NCI-H187 treated with DMSO at 0.1 percent for 48 hours (cell line): ENCODE results near the gene PISD.
A peak's percentile ranks its signal among the peaks of the same experiment; 100 is the strongest.
"Not testable (repeated sequence)": the region's sequence is repeated elsewhere in the genome, so short reads cannot be mapped to it uniquely, and the experiment has no call there.

Source experiments
- DNase-seq: peaks from one replicate; lab custom pipeline; 2025; lab: John Stamatoyannopoulos, UW

PISD gene

GRCh38 chr22:31661851-31662667 lies at the start of gene PISD:
Gene PISD (minus strand): TSS chr22:31662215. CDS start chr22:31662208, 7 bp downstream.
- DNase-seq = peak; percentile 18

GRCh38 chr22:31711226-31711625 lies 49.2 kb upstream of the PISD start:
- not testable (repeated sequence) for DNase-seq

- DNase-seq = no peak
Measured at GRCh38 chr22:31707519-31707918, 45.5 kb upstream of the PISD start.

GRCh38 chr22:31695423-31695822 lies 33.4 kb upstream of the PISD start:
- no peak for DNase-seq

GRCh38 chr22:31694046-31694445 lies 32.0 kb upstream of the PISD start:
- not testable (repeated sequence) for DNase-seq

GRCh38 chr22:31692186-31692886 lies 30.3 kb upstream of the PISD start:
- no peak for DNase-seq

GRCh38 chr22:31691408-31691807 lies 29.4 kb upstream of the PISD start:
- no peak for DNase-seq

- DNase-seq = no peak
Measured at GRCh38 chr22:31683181-31684105, 21.4 kb upstream of the PISD start.

GRCh38 chr22:31682751-31683150 lies 20.7 kb upstream of the PISD start:
- no peak for DNase-seq

- no peak for DNase-seq
Measured at GRCh38 chr22:31681349-31682345, 19.6 kb upstream of the PISD start.

GRCh38 chr22:31680861-31681341 lies 18.9 kb upstream of the PISD start:
- no peak for DNase-seq

- DNase-seq = no peak
Measured at GRCh38 chr22:31678748-31679147, 16.7 kb upstream of the PISD start.

GRCh38 chr22:31676700-31677099 lies 14.7 kb upstream of the PISD start:
- DNase-seq = no peak

GRCh38 chr22:31674219-31674618 lies 12.2 kb upstream of the PISD start:
- not testable (repeated sequence) for DNase-seq

- not testable (repeated sequence) for DNase-seq
Measured at GRCh38 chr22:31668849-31669248, 6.8 kb upstream of the PISD start.

GRCh38 chr22:31662668-31663037 lies 638 bp upstream of the PISD start:
- DNase-seq = no peak

GRCh38 chr22:31660860-31661341 lies 1.1 kb downstream of the PISD start:
- DNase-seq = not testable (repeated sequence)

- no peak for DNase-seq
Measured at GRCh38 chr22:31659246-31659645, 2.8 kb downstream of the PISD start.

- no peak for DNase-seq
Measured at GRCh38 chr22:31654408-31654807, 7.6 kb downstream of the PISD start.

- DNase-seq = no peak
Measured at GRCh38 chr22:31653944-31654343, 8.1 kb downstream of the PISD start.
